Measurements from ENCODE around the gene NFILZ. TPM values are rescaled to one million over a fixed set of nuclear protein-coding genes. Genes with fewer than 3 reads are reported as not detected.

NFILZ gene
- total and polyA plus RNA-seq, 2 of the 8 experiments (the other 6 are each of a cell fraction or from before 2014, with no cell fraction given) = not detected

GRCh38 chr19:8654591-8655339 is 24.3 kb downstream of the NFILZ start (continued):
- TF ChIP-seq RXRA (IDR thresholded peaks at IDR 0.05; ENCODE audit: insufficient read depth, low read depth, low read length) = no peak
- TF ChIP-seq CEBPB (IDR thresholded peaks at IDR 0.05; ENCODE audit: low read depth, low read length) = no peak
- no peak for TF ChIP-seq CREB1 (IDR thresholded peaks at IDR 0.05)
- TF ChIP-seq JUND (IDR thresholded peaks at IDR 0.05; ENCODE audit: low read length) = 0 out of 2 replicates have a peak, but pooled peaks have one; percentile 6
- no peak for TF ChIP-seq CHD2 (IDR thresholded peaks at IDR 0.05; ENCODE audit: low read length)
- no peak for TF ChIP-seq EZH2 (IDR thresholded peaks at IDR 0.05; ENCODE audit: low read depth, low read length, severe bottlenecking)
- no peak for TF ChIP-seq PHF8 (conservative IDR thresholded peaks at IDR 0.05; ENCODE audit: low read depth, low read length)
- no peak for TF ChIP-seq SP1 (IDR thresholded peaks at IDR 0.05; ENCODE audit: low read depth, low read length)
- no peak for TF ChIP-seq POU5F1 (IDR thresholded peaks at IDR 0.05; ENCODE audit: low read depth, low read length)
- TF ChIP-seq SIX5 (IDR thresholded peaks at IDR 0.05; ENCODE audit: low read depth, low read length) = no peak
- TF ChIP-seq BCL11A (IDR thresholded peaks at IDR 0.05; ENCODE audit: low read depth in 2 of 2, low read length in 2 of 2) = no peak
- no peak for TF ChIP-seq TAF7 (optimal IDR thresholded peaks at IDR 0.05; ENCODE audit: borderline replicate concordance, low read depth, low read length)
- TF ChIP-seq, protein P1, sequence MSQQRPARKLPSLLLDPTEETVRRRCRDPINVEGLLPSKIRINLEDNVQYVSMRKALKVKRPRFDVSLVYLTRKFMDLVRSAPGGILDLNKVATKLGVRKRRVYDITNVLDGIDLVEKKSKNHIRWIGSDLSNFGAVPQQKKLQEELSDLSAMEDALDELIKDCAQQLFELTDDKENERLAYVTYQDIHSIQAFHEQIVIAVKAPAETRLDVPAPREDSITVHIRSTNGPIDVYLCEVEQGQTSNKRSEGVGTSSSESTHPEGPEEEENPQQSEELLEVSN (IDR thresholded peaks at IDR 0.05) = no peak
- TF ChIP-seq RFX5 (IDR thresholded peaks at IDR 0.05; ENCODE audit: borderline replicate concordance, low read depth, low read length) = no peak
- TF ChIP-seq POLR2AphosphoS5 (IDR thresholded peaks at IDR 0.05; ENCODE audit: low read depth, low read length) = no peak
- peak in 1 of 2 experiments; percentile 95; a peak in 2 of 4 replicates for TF ChIP-seq HDAC2 (IDR thresholded peaks at IDR 0.05; ENCODE audit: borderline replicate concordance in 1 of 2, low read depth in 2 of 2, low read length in 2 of 2)
- TF ChIP-seq POLR2A (IDR thresholded peaks at IDR 0.05; ENCODE audit: control extremely low read depth in 1 of 2, low read depth in 2 of 2, low read length in 2 of 2) = no peak
- TF ChIP-seq TBP (IDR thresholded peaks at IDR 0.05; ENCODE audit: low read depth, low read length) = no peak
- no peak for TF ChIP-seq GTF2F1 (IDR thresholded peaks at IDR 0.05; ENCODE audit: borderline replicate concordance, low read depth, low read length)

Data from H1 (cell line).